ENCODE data around the gene AFTPH. TPM values are rescaled to one million over a fixed set of nuclear protein-coding genes. Genes with fewer than 3 reads are reported as not detected.

The AFTPH gene
- total and polyA plus RNA-seq, 8 donors: 16.1 to 35.4 (median 19.6) TPM

DNA sequence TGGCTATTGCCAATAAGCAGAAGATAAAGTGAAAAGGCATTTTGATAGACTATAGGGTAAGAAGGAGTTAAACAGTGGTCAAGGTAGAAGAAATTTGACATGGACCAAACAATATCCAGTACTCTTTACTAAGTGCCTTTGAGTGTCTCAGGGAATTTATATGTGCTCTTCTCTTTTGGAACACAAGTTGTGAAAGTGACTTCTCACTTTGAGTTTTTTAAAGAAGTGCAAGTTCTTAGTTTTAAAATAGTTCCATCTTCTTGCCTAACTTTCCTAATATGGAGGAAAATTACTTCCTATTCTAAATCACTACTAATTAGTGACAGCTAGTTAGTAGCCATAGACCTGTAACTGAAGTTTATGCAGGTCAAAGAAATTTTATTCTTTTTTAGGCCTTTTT lies 63.4 kb downstream of the AFTPH start:
- Histone ChIP-seq H3K4me1 (peaks cover 4 to 5% (median 4%) of the 10 kb centered on the region in 3 donors), H3K4me3 (no peak overlapping the region), H3K36me3 (peaks cover 0 to 25% (median 6%) of the 10 kb centered on the region in 3 donors), H3K27me3 (no peaks in the 10 kb centered on the region), H3K9me3 (no peaks in the 10 kb centered on the region), H3K27ac (no peak overlapping the region)
- no peak for DNase-seq
- intact Hi-C loops (cut with DNase I): loop anchor here in 1 of 3 donors (10.0 kb wide), 1 partner anchor 277 kb away; no protein-coding TSS in a partner anchor
- no peak for FAIRE-seq
- ATAC-seq: no peak
- TF ChIP-seq, protein P1, sequence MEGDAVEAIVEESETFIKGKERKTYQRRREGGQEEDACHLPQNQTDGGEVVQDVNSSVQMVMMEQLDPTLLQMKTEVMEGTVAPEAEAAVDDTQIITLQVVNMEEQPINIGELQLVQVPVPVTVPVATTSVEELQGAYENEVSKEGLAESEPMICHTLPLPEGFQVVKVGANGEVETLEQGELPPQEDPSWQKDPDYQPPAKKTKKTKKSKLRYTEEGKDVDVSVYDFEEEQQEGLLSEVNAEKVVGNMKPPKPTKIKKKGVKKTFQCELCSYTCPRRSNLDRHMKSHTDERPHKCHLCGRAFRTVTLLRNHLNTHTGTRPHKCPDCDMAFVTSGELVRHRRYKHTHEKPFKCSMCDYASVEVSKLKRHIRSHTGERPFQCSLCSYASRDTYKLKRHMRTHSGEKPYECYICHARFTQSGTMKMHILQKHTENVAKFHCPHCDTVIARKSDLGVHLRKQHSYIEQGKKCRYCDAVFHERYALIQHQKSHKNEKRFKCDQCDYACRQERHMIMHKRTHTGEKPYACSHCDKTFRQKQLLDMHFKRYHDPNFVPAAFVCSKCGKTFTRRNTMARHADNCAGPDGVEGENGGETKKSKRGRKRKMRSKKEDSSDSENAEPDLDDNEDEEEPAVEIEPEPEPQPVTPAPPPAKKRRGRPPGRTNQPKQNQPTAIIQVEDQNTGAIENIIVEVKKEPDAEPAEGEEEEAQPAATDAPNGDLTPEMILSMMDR (IDR thresholded peaks at IDR 0.05): no peak

DNA sequence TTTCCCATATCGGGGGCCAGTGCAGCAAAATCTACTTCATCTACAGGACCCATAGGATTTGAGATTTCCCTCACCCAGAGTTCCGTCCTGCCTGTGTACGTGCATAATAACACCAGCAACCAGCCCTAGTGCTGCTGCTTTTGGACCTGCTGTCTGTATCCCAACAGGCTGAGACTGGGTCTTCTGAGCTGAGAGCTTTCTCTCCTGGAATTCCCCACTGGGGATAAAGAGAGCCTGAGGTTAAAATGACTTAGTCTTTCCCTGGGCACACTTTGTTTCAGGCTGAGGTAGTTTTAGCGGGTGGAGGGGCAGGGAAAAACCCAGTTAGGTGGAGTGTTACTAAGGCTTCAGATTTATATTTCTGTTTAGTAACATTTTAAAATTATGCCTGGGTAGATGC lies 67.1 kb downstream of the AFTPH start:
- peaks cover 0 to 21% (median 2%) of the 10 kb centered on the region in 3 donors for H3K36me3 ChIP-seq
- FAIRE-seq: no peak
- H3K27me3 ChIP-seq: no peaks in the 10 kb centered on the region
- no peak for DNase-seq
- H3K4me1 ChIP-seq: peaks cover 0 to 4% (median 0%) of the 10 kb centered on the region in 3 donors
- TF ChIP-seq, protein P1 (IDR thresholded peaks at IDR 0.05): no peak
- ATAC-seq: peak in 1 of 4 donors; percentile 58
- no peak overlapping the region for H3K4me3 ChIP-seq
- intact Hi-C loops (cut with DNase I): loop anchor here in 1 of 3 donors (5.0 kb wide), 1 partner anchor 276 kb away; no protein-coding TSS in a partner anchor
- 88 to 94% methylated on average over 4 of the region's 4 CpGs for WGBS, 2 donors
- H3K9me3 ChIP-seq: no peaks in the 10 kb centered on the region
- no peak overlapping the region for H3K27ac ChIP-seq

GRCh38 chr2:64593035-64593655 lies 69.0 kb downstream of the AFTPH start:
- H3K27ac ChIP-seq: no peak overlapping the region
- FAIRE-seq (no peak), ATAC-seq (peak in 1 of 4 donors; percentile 30), DNase-seq (no peak)
- intact Hi-C loops (cut with DNase I): loop anchor here in 1 of 3 donors (5.0 kb wide), 1 partner anchor 274 kb away; no protein-coding TSS in a partner anchor
- 75 to 82% methylated on average over 4 of the region's 4 CpGs for WGBS, 2 donors
- no peaks in the 10 kb centered on the region for H3K27me3 ChIP-seq
- no peaks in the 10 kb centered on the region for H3K9me3 ChIP-seq
- H3K4me3 ChIP-seq: no peak overlapping the region
- TF ChIP-seq, protein P1 (IDR thresholded peaks at IDR 0.05): no peak
- peaks cover 0 to 21% (median 0%) of the 10 kb centered on the region in 3 donors for H3K36me3 ChIP-seq
- no peaks in the 10 kb centered on the region for H3K4me1 ChIP-seq

GRCh38 chr2:64594226-64594989 lies 70.3 kb downstream of the AFTPH start:
- WGBS, 2 donors: 77 to 82% methylated on average over 7 of the region's 7 CpGs
- Histone ChIP-seq H3K36me3 (peaks cover 0 to 21% (median 0%) of the 10 kb centered on the region in 3 donors), H3K27me3 (no peaks in the 10 kb centered on the region), H3K27ac (no peak overlapping the region), H3K4me3 (no peak overlapping the region), H3K9me3 (no peaks in the 10 kb centered on the region), H3K4me1 (no peaks in the 10 kb centered on the region)
- intact Hi-C loops (cut with DNase I): loop anchor here in 1 of 3 donors (5.0 kb wide), 1 partner anchor 273 kb away; no protein-coding TSS in a partner anchor
- DNase-seq (no peak), FAIRE-seq (no peak), ATAC-seq (no peak)
- TF ChIP-seq, protein P1 (IDR thresholded peaks at IDR 0.05): no peak
